SK-N-SH (cell line): ENCODE measurements around the gene SCGB1D2. TPM values are rescaled to one million over a fixed set of nuclear protein-coding genes. Genes with fewer than 3 reads are reported as not detected.

ENCODE experiments used
- CTCF ChIA-PET: fragments of 300-600, 350-600 bp; formaldehyde crosslinking; extraction: SDS; loops from one replicate; lab custom pipeline; 2021; lab: Yijun Ruan, JAX
- POLR2A ChIA-PET: fragments of 350-600 bp; sonication (Branson Sonifier 250); formaldehyde crosslinking; extraction: SDS; loops from one replicate; lab custom pipeline; 2020; ENCODE audit warnings: antibody characterized with exemption, inconsistent platforms; lab: Yijun Ruan, JAX
- DNase-seq: peaks from one replicate; pipeline ENCODE4 v3.0.0; 2012
- H2AFZ ChIP-seq: fragments of 200-600 bp; sonication (generic); 2 replicates; pipeline ENCODE4 v1.8.1; 2016; ENCODE audit warnings: antibody characterized with exemption, mild to moderate bottlenecking, low read depth
- H3F3A ChIP-seq: fragments of 200-600 bp; sonication (generic); replicated peaks from 2 replicates; pipeline ENCODE3; 2016; ENCODE audit warnings: antibody characterized with exemption, mild to moderate bottlenecking; ENCODE audit not compliant: insufficient read depth
- H3K27ac ChIP-seq, 2 experiments: fragments of 200-500 bp in 1 of 2; fragments of 200-600 bp in 1 of 2; sonication (Bioruptor generic) in 1 of 2; sonication (generic), shearing (Covaris generic) in 1 of 2; 2 replicates each; pipeline versions ENCODE4 v1.5.1 to v1.6.1; 2014 to 2016; ENCODE audit warnings: low read depth in 2 of 2, inconsistent platforms in 1 of 2, low read length in 1 of 2, mild to moderate bottlenecking in 1 of 2, mixed read lengths in 1 of 2
- H3K27me3 ChIP-seq: fragments of 200-600 bp; sonication (generic), shearing (Covaris generic); 2 replicates; pipeline ENCODE4 v1.6.1; 2016; ENCODE audit warnings: mixed run types; ENCODE audit not compliant: insufficient read depth
- H3K36me3 ChIP-seq, 2 experiments: fragments of 200-500 bp in 1 of 2; fragments of 200-600 bp in 1 of 2; sonication (Bioruptor generic) in 1 of 2; sonication (generic) in 1 of 2; replicated peaks in 1 of 2; 2 replicates each; pipeline versions ENCODE3 to v1.5.1; 2014 to 2016; ENCODE audit warnings: low read length in 1 of 2, mild to moderate bottlenecking in 1 of 2; ENCODE audit not compliant: insufficient read depth in 2 of 2, control insufficient read depth in 1 of 2
- H3K4me1 ChIP-seq, 2 experiments: fragments of 200-500 bp in 1 of 2; fragments of 200-600 bp in 1 of 2; sonication (Bioruptor generic) in 1 of 2; sonication (generic), shearing (Covaris generic) in 1 of 2; 2 replicates each; pipeline versions ENCODE4 v1.5.1 to v1.6.1; 2014 to 2016; ENCODE audit warnings: low read depth in 1 of 2, low read length in 1 of 2, mixed run types in 1 of 2; ENCODE audit not compliant: insufficient read depth in 2 of 2, control insufficient read depth in 1 of 2
- H3K4me2 ChIP-seq: fragments of 200-600 bp; sonication (generic), shearing (Covaris generic); 2 replicates; pipeline ENCODE4 v1.6.1; 2017; ENCODE audit warnings: mixed run types
- H3K4me3 ChIP-seq, 2 experiments: fragments of 200-500 bp in 1 of 2; fragments of 200-600 bp in 1 of 2; sonication (Bioruptor generic) in 1 of 2; sonication (generic), shearing (Covaris generic) in 1 of 2; 2 replicates each; pipeline versions ENCODE4 v1.5.1 to v1.8.1; 2014 to 2016; ENCODE audit warnings: low read depth in 2 of 2, inconsistent platforms in 1 of 2, low read length in 1 of 2, mild to moderate bottlenecking in 1 of 2, mixed read lengths in 1 of 2, moderate library complexity in 1 of 2
- H3K79me2 ChIP-seq: fragments of 200-600 bp; sonication (generic); 2 replicates; pipeline ENCODE4 v1.8.1; 2017; ENCODE audit warnings: mild to moderate bottlenecking; ENCODE audit not compliant: insufficient read depth
- H3K9ac ChIP-seq: fragments of 200-600 bp; sonication (generic); 2 replicates; pipeline ENCODE4 v1.6.1; 2017; ENCODE audit warnings: mixed run types
- H3K9me2 ChIP-seq: fragments of 200-600 bp; sonication (generic); 2 replicates; pipeline ENCODE4 v1.6.1; 2017; ENCODE audit warnings: mixed run types
- H3K9me3 ChIP-seq: fragments of 200-600 bp; sonication (generic); 2 replicates; pipeline ENCODE4 v1.6.1; 2017; ENCODE audit warnings: mixed run types, mild to moderate bottlenecking, moderate library complexity
- H4K20me1 ChIP-seq: fragments of 200-600 bp; sonication (generic); 2 replicates; pipeline ENCODE4 v1.6.1; 2017; ENCODE audit warnings: mild to moderate bottlenecking, mixed run types; ENCODE audit not compliant: insufficient read depth
- CTCF ChIP-seq: fragments of 200-600 bp; sonication (generic); IDR thresholded peaks from 2 replicates; pipeline ENCODE4 v1.6.1; 2017; ENCODE audit warnings: antibody characterized with exemption, mild to moderate bottlenecking, moderate library complexity
- EZH2phosphoT487 ChIP-seq: fragments of 200-600 bp; sonication (generic); IDR thresholded peaks from 2 replicates; pipeline ENCODE4 v1.6.1; 2017; ENCODE audit warnings: low read depth, mixed run types, mild to moderate bottlenecking, antibody characterized with exemption, moderate library complexity, borderline replicate concordance
- JUND ChIP-seq: IDR thresholded peaks from 2 replicates; pipeline ENCODE4 v1.4.0; 2012
- POLR2AphosphoS5 ChIP-seq: IDR thresholded peaks from 2 replicates; pipeline ENCODE4 v1.6.1; 2012; ENCODE audit warnings: low read depth, low read length
- RAD21 ChIP-seq: IDR thresholded peaks from 2 replicates; pipeline ENCODE4 v1.6.1; 2012; ENCODE audit warnings: mild to moderate bottlenecking, low read length
- SIN3A ChIP-seq: IDR thresholded peaks from 2 replicates; pipeline ENCODE4 v1.6.1; 2012; ENCODE audit warnings: low read depth, mild to moderate bottlenecking, low read length, moderate library complexity, borderline replicate concordance
- ZBTB33 ChIP-seq: IDR thresholded peaks from 2 replicates; pipeline ENCODE4 v1.4.0; 2012; ENCODE audit warnings: low read depth, borderline replicate concordance
- WGBS: methylation state at CpG from one replicate; pipeline ENCODE4 v1.1.6; 2017; ENCODE audit warnings: low lambda C conversion rate; 5-methylcytosine and 5-hydroxymethylcytosine counted together
- polyA plus RNA-seq, 3 experiments: library from polyadenylated mRNA; depleted of rRNA; stranded (reverse); fragments of >200 nt; gene quantifications; 2 replicates each; pipeline ENCODE4 v1.2.3, GENCODE V29; 2012

The SCGB1D2 gene
- polyA plus RNA-seq, 1 of the 3 experiments (the other 2 are of a cell fraction), result not detected

GRCh38 chr11:62267576-62267975, 25.5 kb downstream of the SCGB1D2 start:
- TF ChIP-seq RAD21 (no peak), EZH2phosphoT487 (no peak), JUND (no peak)
- no peak for DNase-seq
- Histone ChIP-seq H3K4me3 (no peak overlapping the region), H3K4me2 (no peak overlapping the region), H4K20me1 (no peaks in the 10 kb centered on the region), H3K9ac (no peak overlapping the region), H3K79me2 (no peaks in the 10 kb centered on the region), H2AFZ (no peak overlapping the region), H3K9me3 (no peaks in the 10 kb centered on the region), H3K9me2 (no peaks in the 10 kb centered on the region), H3K4me1 (no peaks in the 10 kb centered on the region), H3K36me3 (no peaks in the 10 kb centered on the region), H3K27me3 (no peaks in the 10 kb centered on the region; the same call in 1 of the 2 replicates), H3K27ac (no peak overlapping the region), H3F3A (no peaks in the 10 kb centered on the region)
- ChIA-PET POLR2A (no interaction called here), CTCF (interaction anchor here (1.2 to 1.5 kb wide), 2 partner anchors 9 to 44 kb away, joined by 3 read pairs; no protein-coding TSS in a partner anchor)
- WGBS, result 23% methylated on average over 3 of the region's 3 CpGs

GRCh38 chr11:62269654-62270278, 27.7 kb downstream of the SCGB1D2 start, which contains the start of gene SCGB2A2:
SCGB2A2 (plus strand) TSS chr11:62270158; CDS start chr11:62270217, 59 bp downstream.
- no peaks in the 10 kb centered on the region for H3K36me3 ChIP-seq

More at GRCh38 chr11:62269654-62270278, 27.7 kb downstream of the SCGB1D2 start, which contains the start of gene SCGB2A2:
- CTCF ChIA-PET, result interaction anchor here (0.8 kb wide), 1 partner anchor 273 kb away, joined by 3 read pairs; no protein-coding TSS in a partner anchor
- no peaks in the 10 kb centered on the region for H3K9me3 ChIP-seq
- H3K9ac ChIP-seq, result no peak within 1 kb of the TSS
- no peaks in the 10 kb centered on the region for H3K4me1 ChIP-seq
- no peaks in the 10 kb centered on the region for H3F3A ChIP-seq
- WGBS, result 13% methylated on average over 4 of the region's 10 CpGs
- H3K27ac ChIP-seq, result no peak within 1 kb of the TSS
- no peaks in the 10 kb centered on the region for H3K9me2 ChIP-seq
- H3K4me2 ChIP-seq, result no peak within 1 kb of the TSS
- POLR2A ChIA-PET, result no interaction called here
- no peaks in the 10 kb centered on the region for H3K79me2 ChIP-seq
- no peaks in the 10 kb centered on the region; the same call in 1 of the 2 replicates for H3K27me3 ChIP-seq
- no peak for DNase-seq
- no peaks in the 10 kb centered on the region for H4K20me1 ChIP-seq
- H2AFZ ChIP-seq, result no peak within 1 kb of the TSS
- TF ChIP-seq SIN3A (no peak), CTCF (peak; percentile 25; the same call in 1 of the 2 replicates), POLR2AphosphoS5 (no peak), RAD21 (peak; percentile 5; the same call in 1 of the 2 replicates), ZBTB33 (no peak)
- no peak within 1 kb of the TSS for H3K4me3 ChIP-seq
